LNCAP (cell line): ENCODE results near the gene RIMS3.

Experiments used
- TF ChIP-seq, protein P1 (sequence below): fragments of 450-650 bp; IDR thresholded peaks from 2 replicates; pipeline ENCODE4 v1.5.1; 2017; ENCODE audit warnings: mild to moderate bottlenecking

The RIMS3 gene

DNA sequence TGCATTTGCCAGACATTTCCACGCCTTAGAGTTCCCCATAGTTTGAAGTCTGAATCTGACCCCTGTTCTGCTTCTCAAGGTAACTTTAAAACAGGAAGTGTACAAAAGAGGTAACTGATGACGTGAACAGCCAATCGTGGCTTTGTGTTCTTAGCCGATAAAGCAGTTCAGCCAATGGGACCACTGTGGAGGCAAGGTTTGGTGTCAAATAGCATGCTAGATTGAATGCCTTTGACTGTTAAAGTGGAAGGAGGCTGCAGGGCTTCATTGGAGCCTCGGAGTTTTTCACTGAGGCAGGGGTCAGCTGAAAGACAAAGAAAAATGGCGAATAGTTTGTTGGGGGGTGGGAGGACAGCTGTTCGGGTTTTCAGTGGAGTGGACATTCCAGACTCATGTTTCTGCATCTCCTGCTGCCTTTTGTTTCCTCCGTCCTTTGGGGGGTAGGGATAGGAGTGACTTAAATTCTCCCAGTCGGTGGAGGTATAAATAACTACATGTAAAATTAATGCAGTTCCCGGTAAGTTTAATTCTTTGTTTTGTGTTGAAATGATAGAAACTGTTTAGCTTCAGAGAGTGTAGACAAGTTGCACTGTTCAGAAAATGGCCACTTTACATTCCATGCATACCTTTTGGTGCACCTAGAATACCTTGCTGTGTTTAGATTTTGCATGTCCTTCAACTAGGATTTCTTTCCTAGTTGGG lies 43.8 kb upstream of the RIMS3 start:
- TF ChIP-seq, protein P1, sequence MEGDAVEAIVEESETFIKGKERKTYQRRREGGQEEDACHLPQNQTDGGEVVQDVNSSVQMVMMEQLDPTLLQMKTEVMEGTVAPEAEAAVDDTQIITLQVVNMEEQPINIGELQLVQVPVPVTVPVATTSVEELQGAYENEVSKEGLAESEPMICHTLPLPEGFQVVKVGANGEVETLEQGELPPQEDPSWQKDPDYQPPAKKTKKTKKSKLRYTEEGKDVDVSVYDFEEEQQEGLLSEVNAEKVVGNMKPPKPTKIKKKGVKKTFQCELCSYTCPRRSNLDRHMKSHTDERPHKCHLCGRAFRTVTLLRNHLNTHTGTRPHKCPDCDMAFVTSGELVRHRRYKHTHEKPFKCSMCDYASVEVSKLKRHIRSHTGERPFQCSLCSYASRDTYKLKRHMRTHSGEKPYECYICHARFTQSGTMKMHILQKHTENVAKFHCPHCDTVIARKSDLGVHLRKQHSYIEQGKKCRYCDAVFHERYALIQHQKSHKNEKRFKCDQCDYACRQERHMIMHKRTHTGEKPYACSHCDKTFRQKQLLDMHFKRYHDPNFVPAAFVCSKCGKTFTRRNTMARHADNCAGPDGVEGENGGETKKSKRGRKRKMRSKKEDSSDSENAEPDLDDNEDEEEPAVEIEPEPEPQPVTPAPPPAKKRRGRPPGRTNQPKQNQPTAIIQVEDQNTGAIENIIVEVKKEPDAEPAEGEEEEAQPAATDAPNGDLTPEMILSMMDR = no peak

DNA sequence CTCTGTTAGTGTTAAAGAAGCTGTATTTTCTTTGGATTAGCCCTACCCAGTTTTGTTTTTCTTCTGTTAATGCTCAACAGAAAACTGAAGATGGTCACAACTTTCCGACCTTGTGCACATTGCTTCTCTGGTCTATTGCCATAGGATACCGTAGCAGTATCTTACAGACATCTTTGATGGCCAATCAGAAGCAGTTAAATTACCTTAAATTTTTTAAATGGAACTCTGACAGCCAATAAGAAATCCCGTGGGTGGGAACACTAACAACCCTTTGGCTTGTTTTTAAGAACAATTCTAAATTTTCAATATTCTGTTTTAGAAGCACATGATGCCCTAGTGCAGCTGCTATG lies 43.2 kb upstream of the RIMS3 start:
- TF ChIP-seq, protein P1 = no peak

DNA sequence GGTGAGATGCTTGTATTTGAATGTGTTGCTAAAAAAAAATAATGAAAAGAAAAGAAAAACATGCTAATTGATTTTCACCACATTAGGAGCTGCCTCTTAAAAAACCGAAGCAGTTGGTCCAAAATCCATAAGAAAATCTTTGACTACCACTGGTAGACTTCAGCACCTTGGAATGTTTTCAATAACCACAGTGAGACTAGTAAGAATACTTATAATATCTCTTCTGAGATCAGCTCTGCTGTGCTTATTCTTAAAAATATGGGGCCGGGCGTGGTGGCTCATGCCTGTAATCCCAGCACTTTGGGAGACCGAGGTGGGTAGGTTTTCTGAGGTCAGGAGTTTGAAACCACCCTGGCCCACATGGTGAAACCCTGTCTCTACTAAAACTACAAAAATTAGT lies 41.1 kb upstream of the RIMS3 start:
- TF ChIP-seq, protein P1 = no peak

DNA sequence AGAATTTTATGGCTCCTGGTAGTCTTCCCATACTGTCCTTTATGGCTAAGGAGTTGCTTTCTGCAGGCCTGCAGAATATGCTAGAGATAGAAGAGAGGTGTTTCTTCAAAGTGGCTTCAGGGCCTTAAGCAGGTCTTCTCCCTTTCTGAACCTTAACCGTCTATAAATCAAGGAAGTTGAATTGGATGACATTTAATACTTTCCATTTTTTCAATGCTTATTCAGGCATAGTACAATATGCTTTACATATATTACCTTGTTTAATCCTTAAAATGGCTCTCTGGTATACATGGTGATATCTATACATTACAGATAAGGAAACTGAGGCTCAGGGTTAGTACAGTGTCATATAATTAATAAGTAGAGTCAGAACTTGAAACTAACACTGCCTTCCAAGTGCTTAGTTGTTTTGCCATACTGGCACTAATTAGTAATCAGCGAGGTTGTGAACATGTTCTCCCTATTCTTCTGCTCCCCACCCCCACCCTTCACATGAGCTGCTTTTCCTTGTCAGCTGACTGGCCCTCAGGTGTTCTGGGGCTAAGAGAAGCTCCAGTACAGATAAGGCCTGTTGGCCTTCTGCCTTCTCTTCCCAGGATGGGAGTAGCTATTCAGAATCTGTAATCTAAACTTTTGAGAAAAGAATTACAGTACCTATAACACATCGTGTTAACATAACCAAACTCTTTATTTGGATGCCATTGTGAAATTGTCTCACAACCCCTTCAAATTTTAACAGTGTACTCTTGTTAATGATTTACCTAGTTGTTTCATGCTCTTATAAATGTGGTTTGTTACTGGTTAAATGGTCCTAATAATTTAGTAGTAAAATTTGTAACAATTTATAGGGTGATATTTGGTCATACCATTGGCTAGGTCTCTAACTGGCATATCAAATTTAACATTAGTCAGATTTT lies 39.6 kb upstream of the RIMS3 start:
- TF ChIP-seq, protein P1 = no peak

DNA sequence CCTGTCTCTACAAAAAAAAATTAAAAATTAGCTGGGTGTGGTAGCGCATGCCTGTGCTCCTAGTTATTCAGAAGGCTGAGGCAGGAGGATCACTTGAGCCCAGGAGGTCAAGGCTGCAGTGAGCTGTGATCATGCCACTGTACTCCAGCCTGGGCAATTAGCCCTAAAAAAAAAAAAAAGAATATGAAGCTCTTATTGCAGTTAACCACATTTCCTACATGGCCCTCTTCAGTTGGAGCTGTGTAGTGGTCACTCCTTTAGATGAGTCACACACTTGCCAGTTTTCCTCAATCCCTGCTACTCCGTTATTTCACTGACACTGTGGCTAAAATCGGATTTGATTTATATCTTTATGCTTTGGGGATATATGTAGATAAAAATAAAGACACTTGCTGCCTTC lies 37.8 kb upstream of the RIMS3 start:
- TF ChIP-seq, protein P1 = no peak

DNA sequence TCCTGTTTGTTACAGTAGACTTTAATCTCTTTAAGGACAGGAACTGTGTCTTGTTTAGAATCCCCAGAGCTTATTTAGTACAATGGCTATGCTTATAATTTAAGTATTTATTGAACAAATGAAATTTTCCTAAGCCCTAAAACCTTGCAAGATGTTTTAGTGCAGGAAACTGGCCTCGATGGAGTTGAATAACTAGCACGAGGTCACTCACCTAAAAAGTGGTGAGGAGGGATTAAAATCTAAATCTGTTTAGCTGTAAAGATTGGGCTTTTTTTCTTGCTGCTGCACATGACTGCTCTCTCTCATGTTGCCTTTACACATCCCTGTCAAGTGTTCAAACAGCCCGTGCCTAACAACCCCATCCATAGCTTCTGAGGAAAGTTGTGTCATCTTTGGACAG lies 36.2 kb upstream of the RIMS3 start:
- TF ChIP-seq, protein P1 = no peak

DNA sequence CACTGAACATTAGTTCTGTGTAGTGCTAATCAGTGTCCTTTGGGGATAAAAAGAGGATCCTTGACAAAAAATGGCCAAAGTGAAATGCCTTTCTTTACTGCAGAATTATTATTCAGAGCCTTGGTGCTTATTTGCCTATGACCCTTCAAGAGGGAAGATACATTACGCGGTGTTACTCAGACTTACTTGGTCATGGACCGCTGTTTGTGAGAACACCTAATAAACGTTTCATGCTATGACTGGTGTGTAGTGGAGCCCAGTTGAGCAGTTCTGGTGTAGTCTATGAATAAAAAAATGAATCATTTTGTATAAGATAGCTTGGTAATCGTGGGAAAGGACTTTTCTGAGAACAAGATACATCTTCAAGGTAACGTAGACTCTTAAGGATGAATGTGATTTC lies 34.3 kb upstream of the RIMS3 start:
- TF ChIP-seq, protein P1 = no peak
